Neural progenitor cell (in vitro differentiated cells): Measurements from ENCODE around the gene FNTB. TPM values are rescaled to one million over a fixed set of nuclear protein-coding genes. Genes with fewer than 3 reads are reported as not detected.

ENCODE experiments used
- DNase-seq: peaks from one replicate; pipeline ENCODE4 v3.0.0-alpha.2; 2016; ENCODE audit warnings: low spot score
- H2AFZ ChIP-seq: fragments of 200-600 bp; sonication (generic); replicated peaks from 2 replicates; pipeline ENCODE4 v1.6.1; 2016; ENCODE audit warnings: antibody characterized with exemption
- H3F3A ChIP-seq: fragments of 200-600 bp; sonication (generic); 2 replicates; pipeline ENCODE4 v1.6.1; 2016; ENCODE audit warnings: antibody characterized with exemption, low read depth
- H3K27ac ChIP-seq: fragments of 200-600 bp; sonication (generic); 2 replicates; pipeline ENCODE4 v1.5.1; 2016; ENCODE audit warnings: mild to moderate bottlenecking
- H3K27me3 ChIP-seq: fragments of 200-600 bp; sonication (generic); 2 replicates; pipeline ENCODE4 v1.6.1; 2016; ENCODE audit warnings: mild to moderate bottlenecking, moderate library complexity
- H3K36me3 ChIP-seq: fragments of 200-600 bp; sonication (generic); 2 replicates; pipeline ENCODE4 v1.5.1; 2016
- H3K4me1 ChIP-seq: fragments of 200-600 bp; sonication (generic); 2 replicates; pipeline ENCODE4 v1.6.1; 2016; ENCODE audit warnings: mixed run types
- H3K4me2 ChIP-seq: fragments of 200-600 bp; sonication (generic); 2 replicates; pipeline ENCODE4 v1.6.1; 2016
- H3K4me3 ChIP-seq: fragments of 200-600 bp; sonication (generic); 2 replicates; pipeline ENCODE4 v1.5.1; 2016
- H3K79me2 ChIP-seq: fragments of 200-600 bp; sonication (generic); 2 replicates; pipeline ENCODE4 v1.6.1; 2016; ENCODE audit warnings: low read depth
- H3K9ac ChIP-seq: fragments of 200-600 bp; sonication (generic); 2 replicates; pipeline ENCODE4 v1.6.1; 2016
- H3K9me3 ChIP-seq: fragments of 200-600 bp; sonication (generic); 2 replicates; pipeline ENCODE4 v1.5.1; 2016; ENCODE audit warnings: low read depth
- H4K20me1 ChIP-seq: fragments of 200-600 bp; sonication (generic); 2 replicates; pipeline ENCODE4 v1.6.1; 2016; ENCODE audit warnings: low read depth
- H3K27ac Mint-ChIP-seq: 3 replicates; pipeline ENCODE4 v1.8.0; 2021; ENCODE audit warnings: mixed read lengths
- H3K27me3 Mint-ChIP-seq: 2 replicates; pipeline ENCODE4 v1.8.0; 2022; ENCODE audit warnings: low read depth, mild to moderate bottlenecking, inconsistent platforms, moderate library complexity, mixed read lengths; ENCODE audit not compliant: insufficient read depth
- H3K36me3 Mint-ChIP-seq: 3 replicates; pipeline ENCODE4 v1.8.0; 2021; ENCODE audit warnings: mixed read lengths
- H3K4me1 Mint-ChIP-seq: 3 replicates; pipeline ENCODE4 v1.8.0; 2021; ENCODE audit warnings: mixed read lengths
- H3K4me3 Mint-ChIP-seq: 3 replicates; pipeline ENCODE4 v1.8.0; 2021; ENCODE audit warnings: mild to moderate bottlenecking, moderate library complexity, mixed read lengths
- H3K9me3 Mint-ChIP-seq: 3 replicates; pipeline ENCODE4 v1.8.0; 2020; ENCODE audit warnings: mixed read lengths
- EZH2 ChIP-seq: fragments of 200-600 bp; sonication (generic); IDR thresholded peaks from 2 replicates; pipeline ENCODE4 v1.6.1; 2017; ENCODE audit warnings: antibody characterized with exemption, mild to moderate bottlenecking, moderate library complexity
- EZH2phosphoT487 ChIP-seq: fragments of 200-600 bp; sonication (generic); IDR thresholded peaks from 2 replicates; pipeline ENCODE4 v1.6.1; 2017; ENCODE audit warnings: antibody characterized with exemption
- total RNA-seq: library from RNA; depleted of rRNA; stranded (reverse); fragments of >200 nt; gene quantifications from 2 replicates; pipeline ENCODE4 v1.2.3, GENCODE V29; 2015; ENCODE audit warnings: low replicate concordance
- TF ChIP-seq, protein P1 (sequence below): fragments of 200-600 bp; sonication (generic); IDR thresholded peaks from 2 replicates; pipeline ENCODE4 v1.5.1; 2017; ENCODE audit warnings: antibody characterized with exemption, mild to moderate bottlenecking

Gene FNTB
- total RNA-seq, 1 donor from 2014 or later: 8.0 TPM

DNA sequence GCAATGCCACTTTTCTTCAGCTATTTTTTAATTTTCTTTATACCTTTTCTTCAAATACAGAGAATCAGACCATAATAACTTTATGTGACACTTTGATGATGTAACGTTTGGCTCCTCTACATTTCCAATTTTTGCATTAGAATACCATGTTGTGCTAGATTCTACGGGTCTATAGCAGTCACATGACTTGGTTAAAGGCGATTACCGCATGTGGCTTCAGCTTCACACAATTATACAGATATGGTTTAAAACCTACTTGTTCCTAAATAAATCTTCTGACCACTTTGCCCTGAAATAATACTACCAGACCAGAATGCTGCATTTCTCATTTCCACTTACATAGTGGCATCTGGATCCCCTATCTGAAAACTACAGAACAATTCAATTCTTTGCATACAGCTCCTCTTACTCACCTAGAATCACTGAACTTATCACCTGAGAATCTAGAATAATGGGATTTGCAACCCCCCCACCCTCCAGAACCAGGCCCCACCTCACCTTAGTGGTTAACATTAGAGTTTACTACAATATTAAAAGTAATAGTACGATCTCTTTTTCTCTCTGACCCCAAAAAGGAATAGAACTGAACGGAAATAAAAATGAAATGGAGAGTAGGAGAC is 114.3 kb downstream of the FNTB start:
- Histone ChIP-seq H3K4me2 (peak overlapping the region; percentile 93), H3K4me1 (peaks cover 7% of the 10 kb centered on the region), H3K9me3 (no peaks in the 10 kb centered on the region), H3K36me3 (no peaks in the 10 kb centered on the region), H3K79me2 (peaks cover 41% of the 10 kb centered on the region), H4K20me1 (peaks cover 9% of the 10 kb centered on the region), H3K4me3 (peak overlapping the region; percentile 92), H2AFZ (no peak overlapping the region), H3K27ac (no peak overlapping the region), H3F3A (no peaks in the 10 kb centered on the region), H3K27me3 (peaks cover 13% of the 10 kb centered on the region), H3K9ac (peak overlapping the region; percentile 74)
- DNase-seq: no peak
- H3K9me3 Mint-ChIP-seq: no peaks in the 10 kb centered on the region
- peaks cover 13% of the 10 kb centered on the region for H3K4me1 Mint-ChIP-seq
- TF ChIP-seq EZH2phosphoT487 (no peak), EZH2 (no peak)
- TF ChIP-seq, protein P1, sequence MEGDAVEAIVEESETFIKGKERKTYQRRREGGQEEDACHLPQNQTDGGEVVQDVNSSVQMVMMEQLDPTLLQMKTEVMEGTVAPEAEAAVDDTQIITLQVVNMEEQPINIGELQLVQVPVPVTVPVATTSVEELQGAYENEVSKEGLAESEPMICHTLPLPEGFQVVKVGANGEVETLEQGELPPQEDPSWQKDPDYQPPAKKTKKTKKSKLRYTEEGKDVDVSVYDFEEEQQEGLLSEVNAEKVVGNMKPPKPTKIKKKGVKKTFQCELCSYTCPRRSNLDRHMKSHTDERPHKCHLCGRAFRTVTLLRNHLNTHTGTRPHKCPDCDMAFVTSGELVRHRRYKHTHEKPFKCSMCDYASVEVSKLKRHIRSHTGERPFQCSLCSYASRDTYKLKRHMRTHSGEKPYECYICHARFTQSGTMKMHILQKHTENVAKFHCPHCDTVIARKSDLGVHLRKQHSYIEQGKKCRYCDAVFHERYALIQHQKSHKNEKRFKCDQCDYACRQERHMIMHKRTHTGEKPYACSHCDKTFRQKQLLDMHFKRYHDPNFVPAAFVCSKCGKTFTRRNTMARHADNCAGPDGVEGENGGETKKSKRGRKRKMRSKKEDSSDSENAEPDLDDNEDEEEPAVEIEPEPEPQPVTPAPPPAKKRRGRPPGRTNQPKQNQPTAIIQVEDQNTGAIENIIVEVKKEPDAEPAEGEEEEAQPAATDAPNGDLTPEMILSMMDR: no peak
- peaks cover 2% of the 10 kb centered on the region for H3K36me3 Mint-ChIP-seq
- H3K4me3 Mint-ChIP-seq: peak overlapping the region; percentile 96
- H3K27me3 Mint-ChIP-seq: peaks cover 7% of the 10 kb centered on the region
- no peak overlapping the region for H3K27ac Mint-ChIP-seq

DNA sequence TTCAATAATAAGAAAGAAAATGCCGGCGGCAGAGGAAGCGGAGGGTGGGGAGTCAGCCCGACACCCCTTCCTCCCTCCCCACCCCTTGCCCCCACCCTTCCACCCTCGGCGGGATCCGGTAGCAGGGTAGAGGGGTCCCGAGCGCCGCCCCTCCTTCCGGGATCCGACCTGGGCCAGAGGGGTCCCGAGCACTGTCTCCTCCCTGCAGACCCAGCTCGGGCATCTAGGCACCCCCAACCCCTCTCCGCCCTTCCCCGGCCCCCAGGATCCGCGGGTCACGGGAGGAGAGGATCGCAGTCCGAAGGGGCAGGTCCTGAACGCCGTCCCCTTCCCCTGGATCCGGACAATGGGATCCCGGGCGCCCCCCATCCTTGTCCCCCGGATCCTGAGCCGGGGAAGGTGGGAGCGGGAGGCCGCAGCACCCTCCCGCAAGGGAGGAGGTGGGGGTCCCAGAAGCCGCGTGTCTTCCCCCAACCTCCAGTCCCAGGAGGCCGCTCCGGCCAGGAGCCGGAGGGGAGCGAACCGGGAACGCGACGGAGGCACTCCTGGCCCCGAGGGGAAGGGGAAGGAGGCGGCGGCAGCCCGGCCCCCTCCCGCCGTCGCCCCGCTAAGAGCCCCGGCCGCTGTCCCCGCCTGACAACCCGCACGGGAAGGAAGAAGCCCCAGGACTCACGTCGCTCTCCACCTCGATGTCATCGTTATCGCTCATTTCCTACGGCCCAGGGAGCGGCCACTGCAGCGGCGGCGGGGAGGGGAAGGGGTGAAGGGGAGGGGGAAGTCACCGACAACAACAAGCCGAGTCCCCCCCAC is 115.1 kb downstream of the FNTB start:
- H3K27ac ChIP-seq: peak overlapping the region; percentile 59
- H3K79me2 ChIP-seq: peaks cover 36% of the 10 kb centered on the region
- no peaks in the 10 kb centered on the region for H3K36me3 ChIP-seq
- H3K9ac ChIP-seq: peak overlapping the region; percentile 74
- H2AFZ ChIP-seq: peak overlapping the region; percentile 9
- TF ChIP-seq EZH2phosphoT487 (no peak), EZH2 (no peak)
- TF ChIP-seq, protein P1: no peak
- peak overlapping the region; percentile 92 for H3K4me3 ChIP-seq
- no peaks in the 10 kb centered on the region for H3K9me3 ChIP-seq
- peaks cover 7% of the 10 kb centered on the region for H3K27me3 Mint-ChIP-seq
- H3K27ac Mint-ChIP-seq: peak overlapping the region; percentile 84
- H3K9me3 Mint-ChIP-seq: no peaks in the 10 kb centered on the region
- no peaks in the 10 kb centered on the region for H3F3A ChIP-seq
- peak overlapping the region; percentile 96 for H3K4me3 Mint-ChIP-seq
- H3K4me1 Mint-ChIP-seq: peaks cover 13% of the 10 kb centered on the region
- peak overlapping the region; percentile 93 for H3K4me2 ChIP-seq
- peaks cover 13% of the 10 kb centered on the region for H3K27me3 ChIP-seq
- peaks cover 4% of the 10 kb centered on the region for H4K20me1 ChIP-seq
- H3K4me1 ChIP-seq: peaks cover 7% of the 10 kb centered on the region
- peak; percentile 65 for DNase-seq
- H3K36me3 Mint-ChIP-seq: peaks cover 2% of the 10 kb centered on the region

GRCh38 chr14:65102441-65103149 is 115.9 kb downstream of the FNTB start, which contains the start of gene MAX:
Gene MAX, minus strand, starts transcription at chr14:65102517. Its CDS starts 178 bp downstream, at chr14:65102339.
- Histone ChIP-seq H3K4me2 (peak within 1 kb of the TSS; percentile 93), H3K4me1 (peaks cover 7% of the 10 kb centered on the region), H2AFZ (peak within 1 kb of the TSS; percentile 90), H3K9ac (peak within 1 kb of the TSS; percentile 74), H3K79me2 (peaks cover 35% of the 10 kb centered on the region), H3K4me3 (peak within 1 kb of the TSS; percentile 92), H3K27ac (peak within 1 kb of the TSS; percentile 59), H3F3A (no peaks in the 10 kb centered on the region), H3K27me3 (peaks cover 13% of the 10 kb centered on the region), H4K20me1 (peaks cover 4% of the 10 kb centered on the region), H3K36me3 (no peaks in the 10 kb centered on the region), H3K9me3 (no peaks in the 10 kb centered on the region)
- Mint-ChIP-seq H3K9me3 (no peaks in the 10 kb centered on the region), H3K27ac (peak within 1 kb of the TSS; percentile 84), H3K4me3 (peak within 1 kb of the TSS; percentile 96), H3K36me3 (peaks cover 2% of the 10 kb centered on the region), H3K4me1 (peaks cover 13% of the 10 kb centered on the region), H3K27me3 (peaks cover 7% of the 10 kb centered on the region)
- no peak for TF ChIP-seq EZH2phosphoT487
- TF ChIP-seq, protein P1: no peak
- no peak for TF ChIP-seq EZH2
- peak; percentile 98 for DNase-seq
